HL-60 (cell line): ENCODE measurements around the gene MRPS24.

Experiments used
- CTCF ChIP-seq: IDR thresholded peaks from one replicate; pipeline ENCODE4 v1.5.1; 2011; ENCODE audit warnings: low read length, control low read depth, inconsistent platforms; ENCODE audit not compliant: insufficient read depth
- POLR2AphosphoS5 ChIP-seq: IDR thresholded peaks from 2 replicates; pipeline ENCODE4 v1.6.1; 2012; ENCODE audit warnings: low read depth
- REST ChIP-seq: IDR thresholded peaks from 2 replicates; pipeline ENCODE4 v1.6.1; 2012; ENCODE audit warnings: low read depth; ENCODE audit not compliant: insufficient replicate concordance

GRCh38 chr7:43834463-43835251 is 34.7 kb downstream of the MRPS24 start:
- no peak for TF ChIP-seq CTCF
- TF ChIP-seq POLR2AphosphoS5: no peak
- no peak for TF ChIP-seq REST
